Left ventricle myocardium inferior (tissue), 1 donor: ENCODE data around the gene ANXA1. TPM values are rescaled to one million over a fixed set of nuclear protein-coding genes. Genes with fewer than 3 reads are reported as not detected.

Experiments used
- DNase-seq: peaks from one replicate; pipeline ENCODE4 v3.0.0-alpha.2; 2020
- H3K27ac ChIP-seq: fragments of 200-600 bp; replicated peaks from 2 replicates; pipeline ENCODE4 v1.8.0; 2021
- H3K27me3 ChIP-seq: fragments of 200-600 bp; 2 replicates; pipeline ENCODE4 v1.8.0; 2021; ENCODE audit warnings: low read depth
- H3K36me3 ChIP-seq: fragments of 200-600 bp; 2 replicates; pipeline ENCODE4 v1.8.0; 2021
- H3K4me1 ChIP-seq: fragments of 200-600 bp; 2 replicates; pipeline ENCODE4 v1.8.0; 2021
- H3K4me3 ChIP-seq: fragments of 200-600 bp; 2 replicates; pipeline ENCODE4 v1.8.0; 2021; ENCODE audit warnings: mild to moderate bottlenecking, moderate library complexity
- H3K9me3 ChIP-seq: fragments of 200-600 bp; replicated peaks from 2 replicates; pipeline ENCODE4 v1.8.0; 2021
- intact Hi-C: fragments of 100-400 bp; cut with micrococcal nuclease; formaldehyde crosslinking; loops from one replicate; pipeline ENCODE4 v1.11.0; 2022
- total RNA-seq: library from RNA; stranded (reverse); fragmentation: NEBNext Ultra II Directional; extraction: Animal tissue kit (Norgen Biotek cat#: 25700); gene quantifications from one replicate; pipeline ENCODE4 v1.2.1, GENCODE V29; 2021
- TF ChIP-seq, protein P1 (sequence below): fragments of 200-600 bp; IDR thresholded peaks from 2 replicates; pipeline ENCODE4 v1.8.0; 2021; ENCODE audit warnings: antibody characterized with exemption, mild to moderate bottlenecking, borderline replicate concordance
- donor health status: DM: no; HTN: yes; CAD: no; lungs with severe emphysema.

ANXA1 gene
- total RNA-seq, 1 donor from 2014 or later: 48.7 TPM

DNA sequence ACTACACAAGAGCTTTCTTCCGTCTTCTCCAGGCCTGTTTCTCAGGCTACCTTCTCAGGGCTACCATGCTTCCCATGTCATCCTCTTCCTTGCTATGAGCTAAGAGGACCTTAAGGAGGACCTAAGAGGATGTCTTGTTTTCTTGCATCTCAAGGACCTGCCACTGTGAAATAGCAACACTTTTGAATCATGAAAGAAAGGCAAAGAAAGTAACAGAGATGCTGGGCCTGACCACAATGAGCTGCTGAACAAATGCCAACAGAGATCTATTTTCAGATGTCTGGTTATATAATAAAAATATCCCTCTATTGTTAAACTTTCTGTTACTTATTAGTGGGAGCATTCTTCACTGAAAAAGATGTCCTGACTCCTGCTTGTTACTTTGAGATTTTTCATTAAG is 36.7 kb upstream of the ANXA1 start:
- intact Hi-C loops: no loop called here
- no peak overlapping the region for H3K4me3 ChIP-seq
- TF ChIP-seq, protein P1, sequence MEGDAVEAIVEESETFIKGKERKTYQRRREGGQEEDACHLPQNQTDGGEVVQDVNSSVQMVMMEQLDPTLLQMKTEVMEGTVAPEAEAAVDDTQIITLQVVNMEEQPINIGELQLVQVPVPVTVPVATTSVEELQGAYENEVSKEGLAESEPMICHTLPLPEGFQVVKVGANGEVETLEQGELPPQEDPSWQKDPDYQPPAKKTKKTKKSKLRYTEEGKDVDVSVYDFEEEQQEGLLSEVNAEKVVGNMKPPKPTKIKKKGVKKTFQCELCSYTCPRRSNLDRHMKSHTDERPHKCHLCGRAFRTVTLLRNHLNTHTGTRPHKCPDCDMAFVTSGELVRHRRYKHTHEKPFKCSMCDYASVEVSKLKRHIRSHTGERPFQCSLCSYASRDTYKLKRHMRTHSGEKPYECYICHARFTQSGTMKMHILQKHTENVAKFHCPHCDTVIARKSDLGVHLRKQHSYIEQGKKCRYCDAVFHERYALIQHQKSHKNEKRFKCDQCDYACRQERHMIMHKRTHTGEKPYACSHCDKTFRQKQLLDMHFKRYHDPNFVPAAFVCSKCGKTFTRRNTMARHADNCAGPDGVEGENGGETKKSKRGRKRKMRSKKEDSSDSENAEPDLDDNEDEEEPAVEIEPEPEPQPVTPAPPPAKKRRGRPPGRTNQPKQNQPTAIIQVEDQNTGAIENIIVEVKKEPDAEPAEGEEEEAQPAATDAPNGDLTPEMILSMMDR: no peak
- no peak overlapping the region for H3K27ac ChIP-seq
- H3K4me1 ChIP-seq: no peaks in the 10 kb centered on the region
- H3K36me3 ChIP-seq: no peaks in the 10 kb centered on the region
- H3K9me3 ChIP-seq: no peaks in the 10 kb centered on the region
- DNase-seq: no peak
- no peaks in the 10 kb centered on the region for H3K27me3 ChIP-seq

DNA sequence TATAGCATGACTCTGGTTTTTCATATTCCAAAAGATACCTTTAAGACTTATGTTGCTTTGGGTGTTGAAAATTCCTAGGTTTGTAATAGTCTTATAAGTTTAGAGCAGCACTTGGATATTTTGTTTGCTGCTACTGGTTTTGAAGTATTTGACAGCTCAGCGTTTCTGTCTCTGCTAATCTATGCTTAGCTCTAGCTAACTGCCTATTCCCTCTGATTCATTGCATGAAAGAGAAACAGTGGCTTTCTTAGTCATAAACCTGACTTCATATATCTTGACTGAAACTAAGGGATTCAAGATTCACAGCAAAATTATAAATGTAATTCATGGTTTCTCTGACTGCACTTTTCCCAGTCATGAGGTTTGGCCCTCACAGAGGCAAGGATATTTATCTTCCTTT is 35.6 kb upstream of the ANXA1 start:
- intact Hi-C loops: no loop called here

DNA sequence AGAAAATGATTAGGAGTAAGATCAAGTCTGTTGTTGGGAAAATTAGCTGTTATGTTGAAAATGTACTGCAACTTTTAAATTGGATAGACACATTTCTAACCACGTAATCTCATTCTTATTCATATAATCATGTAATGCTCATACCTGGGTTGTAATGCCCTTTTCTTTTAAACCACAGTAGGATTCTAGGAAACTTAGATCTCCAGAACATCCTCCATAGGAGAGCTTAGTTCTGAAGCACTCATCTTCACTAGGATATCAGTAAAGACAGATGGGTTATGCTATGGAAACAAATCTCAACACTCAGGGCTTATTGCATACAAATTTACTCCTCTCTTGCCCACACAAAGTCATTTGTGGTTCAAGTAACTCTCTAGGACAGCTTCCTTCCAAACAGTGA is 34.8 kb upstream of the ANXA1 start:
- Histone ChIP-seq H3K4me3 (no peak overlapping the region), H3K36me3 (no peaks in the 10 kb centered on the region), H3K4me1 (no peaks in the 10 kb centered on the region), H3K27me3 (no peaks in the 10 kb centered on the region), H3K27ac (no peak overlapping the region), H3K9me3 (no peaks in the 10 kb centered on the region)
- TF ChIP-seq, protein P1: no peak
- intact Hi-C loops: no loop called here
- no peak for DNase-seq

More for the DNA sequence above, 35.6 kb upstream of the ANXA1 start:
- H3K36me3 ChIP-seq: no peaks in the 10 kb centered on the region
- no peaks in the 10 kb centered on the region for H3K27me3 ChIP-seq
- no peaks in the 10 kb centered on the region for H3K9me3 ChIP-seq
- TF ChIP-seq, protein P1: no peak
- no peaks in the 10 kb centered on the region for H3K4me1 ChIP-seq
- H3K4me3 ChIP-seq: no peak overlapping the region
- H3K27ac ChIP-seq: no peak overlapping the region
- no peak for DNase-seq

DNA sequence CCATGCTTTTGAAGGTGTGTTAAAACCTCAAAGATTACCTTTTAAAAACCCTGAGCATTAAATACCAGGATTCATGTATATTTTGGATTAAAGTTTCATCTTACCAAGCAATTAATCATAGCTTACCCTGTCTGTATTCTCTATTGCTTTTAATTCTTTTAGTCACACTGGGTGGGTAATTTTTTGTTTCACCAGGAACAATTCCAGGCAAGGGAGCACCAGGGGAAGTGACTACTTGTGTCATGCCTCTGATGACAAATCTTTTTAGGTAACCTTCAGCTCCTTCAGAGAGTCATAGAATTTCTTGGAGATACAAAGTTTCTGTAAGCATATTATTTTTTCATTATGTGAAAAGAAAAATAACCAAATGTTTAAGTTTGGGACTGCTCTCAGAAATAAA is 33.4 kb upstream of the ANXA1 start:
- no peak overlapping the region for H3K4me3 ChIP-seq
- intact Hi-C loops: no loop called here
- H3K4me1 ChIP-seq: no peaks in the 10 kb centered on the region
- TF ChIP-seq, protein P1: no peak
- H3K36me3 ChIP-seq: no peaks in the 10 kb centered on the region
- H3K27ac ChIP-seq: no peak overlapping the region
- H3K9me3 ChIP-seq: no peaks in the 10 kb centered on the region
- H3K27me3 ChIP-seq: no peaks in the 10 kb centered on the region
- no peak for DNase-seq

DNA sequence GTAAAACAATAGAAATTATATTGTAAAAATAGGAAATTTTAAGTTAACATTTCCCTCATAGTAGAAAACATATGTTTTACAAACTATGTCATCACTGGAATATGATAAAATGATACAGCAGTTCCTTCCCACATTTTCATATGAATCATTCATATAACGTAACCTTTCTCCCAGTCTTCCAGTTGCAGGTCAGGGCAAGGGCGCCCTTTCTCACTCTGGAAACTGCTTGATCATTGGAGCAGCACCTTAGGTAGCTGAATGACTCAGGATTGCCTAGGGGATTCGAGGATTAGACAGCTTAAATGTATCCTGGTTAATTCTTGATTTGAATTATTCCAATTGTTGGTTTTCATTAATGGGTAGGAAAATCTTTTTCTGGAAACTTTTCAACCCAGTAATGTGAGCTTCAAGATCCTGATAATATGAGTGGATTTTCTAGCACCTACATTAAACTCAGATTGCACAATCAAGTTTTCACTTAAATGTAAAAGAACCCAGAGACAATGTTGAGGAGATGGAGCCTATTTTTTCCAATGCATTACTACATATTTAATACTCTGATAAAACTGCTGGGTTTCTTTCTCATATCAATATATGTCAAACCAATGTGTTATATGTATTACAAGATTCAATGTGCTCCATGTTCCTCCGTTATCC is 32.6 kb upstream of the ANXA1 start:
- no peaks in the 10 kb centered on the region for H3K4me1 ChIP-seq
- intact Hi-C loops: no loop called here
- H3K27ac ChIP-seq: no peak overlapping the region
- TF ChIP-seq, protein P1: no peak
- no peaks in the 10 kb centered on the region for H3K27me3 ChIP-seq
- H3K4me3 ChIP-seq: no peak overlapping the region
- no peaks in the 10 kb centered on the region for H3K9me3 ChIP-seq
- H3K36me3 ChIP-seq: no peaks in the 10 kb centered on the region
- no peak for DNase-seq
